Measurements from ENCODE around the gene RIPK1.

GRCh38 chr6:3124667-3125066, 56.4 kb downstream of the RIPK1 start:
- TF ChIP-seq CTCF (IDR thresholded peaks at IDR 0.05; ENCODE audit: low read depth, low read length), result no peak
- no peak for TF ChIP-seq EZH2phosphoT487 (IDR thresholded peaks at IDR 0.05; ENCODE audit: low read depth)

Measured in OCI-LY3 (cell line).